ENCODE data around the gene ADGRD1.

- TF ChIP-seq PREB (CRISPR knock-in tag; IDR thresholded peaks at IDR 0.05; ENCODE audit: borderline replicate concordance) (no peak), ZNF138 (CRISPR knock-in tag; conservative IDR thresholded peaks at IDR 0.05) (no peak), TCF7 (CRISPR knock-in tag; IDR thresholded peaks at IDR 0.05; ENCODE audit: low read depth) (no peak)
These were observed 138.4 kb downstream of the ADGRD1 start for GRCh38 chr12:131091976-131092691.

Data from WTC11 (cell line).